HEK293 (cell line): ENCODE results near the gene NSMCE1.
"Not testable (repeated sequence)": the region's sequence is repeated elsewhere in the genome, so short reads cannot be mapped to it uniquely, and the experiment has no call there.

Source experiments
- CTCF ChIA-PET: fragments of 350-600 bp; formaldehyde crosslinking; extraction: SDS; loops from one replicate; lab custom pipeline; 2021; ENCODE audit warnings: antibody characterized with exemption; lab: Yijun Ruan, JAX
- POLR2A ChIA-PET: fragments of 300-600 bp; formaldehyde crosslinking; extraction: SDS; loops from one replicate; lab custom pipeline; 2020; ENCODE audit warnings: antibody characterized with exemption, inconsistent platforms; lab: Yijun Ruan, JAX
- H3K27ac ChIP-seq: fragments of 200-500 bp; sonication (Bioruptor generic); 2 replicates; pipeline ENCODE4 v1.5.1; 2014; ENCODE audit warnings: low read depth, low read length, control low read depth, inconsistent platforms; ENCODE audit errors: extremely low read depth
- H3K36me3 ChIP-seq, 2 experiments: fragments of 200-500 bp in 1 of 2; sonication (Bioruptor generic) in 1 of 2; 1 replicate in 1 of 2; 2 replicates in 1 of 2; pipeline ENCODE4 v1.5.1; 2014 to 2017; ENCODE audit warnings: inconsistent platforms in 2 of 2, low read length in 2 of 2; ENCODE audit not compliant: control insufficient read depth in 2 of 2, insufficient read depth in 1 of 2
- H3K4me1 ChIP-seq: fragments of 200-500 bp; sonication (Bioruptor generic); 2 replicates; pipeline ENCODE4 v1.5.1; 2014; ENCODE audit warnings: mild to moderate bottlenecking, low read length, inconsistent platforms; ENCODE audit not compliant: control insufficient read depth, insufficient read depth
- H3K4me3 ChIP-seq: 2 replicates; pipeline ENCODE4 v1.5.1; 2011; ENCODE audit warnings: low read depth, mild to moderate bottlenecking, control low read depth, low read length, moderate library complexity
- H3K9me3 ChIP-seq: fragments of 200-500 bp; sonication (Bioruptor generic); 2 replicates; pipeline ENCODE4 v1.5.1; 2014; ENCODE audit warnings: low read depth, low read length, inconsistent platforms; ENCODE audit not compliant: control insufficient read depth, insufficient read depth
- FEZF1 ChIP-seq: fragments of 450-650 bp; formaldehyde crosslinking; IDR thresholded peaks from 2 replicates; pipeline ENCODE4 v1.5.1; 2016; ENCODE audit warnings: missing biosample characterization, missing genetic modification characterization
- GLIS1 ChIP-seq: fragments of 450-650 bp; formaldehyde crosslinking; IDR thresholded peaks from 2 replicates; pipeline ENCODE4 v1.5.1; 2016; ENCODE audit warnings: missing biosample characterization, missing genetic modification characterization
- SP2 ChIP-seq: fragments of 450-650 bp; formaldehyde crosslinking; IDR thresholded peaks from 2 replicates; pipeline ENCODE4 v1.5.1; 2016; ENCODE audit warnings: missing biosample characterization, missing genetic modification characterization
- ZBTB48 ChIP-seq: fragments of 450-650 bp; formaldehyde crosslinking; IDR thresholded peaks from 2 replicates; pipeline ENCODE4 v1.5.1; 2016; ENCODE audit warnings: missing biosample characterization, missing genetic modification characterization
- ZBTB8A ChIP-seq: fragments of 450-650 bp; formaldehyde crosslinking; IDR thresholded peaks from 2 replicates; pipeline ENCODE4 v1.5.1; 2016; ENCODE audit warnings: missing biosample characterization, missing genetic modification characterization
- ZIC2 ChIP-seq: fragments of 450-650 bp; formaldehyde crosslinking; IDR thresholded peaks from 2 replicates; pipeline ENCODE4 v1.5.1; 2016; ENCODE audit warnings: missing biosample characterization, missing genetic modification characterization
- ZNF155 ChIP-seq: fragments of 450-650 bp; formaldehyde crosslinking; IDR thresholded peaks from 2 replicates; pipeline ENCODE4 v1.5.1; 2016; ENCODE audit warnings: missing biosample characterization, missing genetic modification characterization
- ZNF169 ChIP-seq: fragments of 450-650 bp; formaldehyde crosslinking; IDR thresholded peaks from 2 replicates; pipeline ENCODE4 v1.5.1; 2016; ENCODE audit warnings: missing biosample characterization, missing genetic modification characterization
- ZNF202 ChIP-seq: fragments of 450-650 bp; formaldehyde crosslinking; IDR thresholded peaks from 2 replicates; pipeline ENCODE4 v1.5.1; 2016; ENCODE audit warnings: missing biosample characterization, missing genetic modification characterization, borderline replicate concordance
- ZNF221 ChIP-seq: fragments of 450-650 bp; formaldehyde crosslinking; IDR thresholded peaks from 2 replicates; pipeline ENCODE4 v1.5.1; 2017; ENCODE audit warnings: missing biosample characterization, missing genetic modification characterization, borderline replicate concordance
- ZNF223 ChIP-seq: fragments of 450-650 bp; formaldehyde crosslinking; IDR thresholded peaks from 2 replicates; pipeline ENCODE4 v1.5.1; 2016; ENCODE audit warnings: missing biosample characterization, missing genetic modification characterization
- ZNF239 ChIP-seq: fragments of 450-650 bp; formaldehyde crosslinking; IDR thresholded peaks from 2 replicates; pipeline ENCODE4 v1.5.1; 2016; ENCODE audit warnings: missing biosample characterization, missing genetic modification characterization
- ZNF341 ChIP-seq: fragments of 450-650 bp; formaldehyde crosslinking; IDR thresholded peaks from 2 replicates; pipeline ENCODE4; 2016; ENCODE audit warnings: low read depth, missing biosample characterization, missing genetic modification characterization
- ZNF423 ChIP-seq: fragments of 450-650 bp; formaldehyde crosslinking; IDR thresholded peaks from 2 replicates; pipeline ENCODE4 v1.5.1; 2016; ENCODE audit warnings: missing biosample characterization, missing genetic modification characterization
- ZNF777 ChIP-seq: fragments of 450-650 bp; formaldehyde crosslinking; IDR thresholded peaks from 2 replicates; pipeline ENCODE4 v1.5.1; 2017; ENCODE audit warnings: missing biosample characterization, missing genetic modification characterization, borderline replicate concordance
- ZNF837 ChIP-seq: fragments of 450-650 bp; formaldehyde crosslinking; IDR thresholded peaks from 2 replicates; pipeline ENCODE4 v1.5.1; 2016; ENCODE audit warnings: missing biosample characterization, missing genetic modification characterization
- TF ChIP-seq, protein P1 (sequence below): fragments of 450-650 bp; formaldehyde crosslinking; IDR thresholded peaks from 2 replicates; pipeline ENCODE4 v1.5.1; 2016; ENCODE audit warnings: missing biosample characterization, missing genetic modification characterization
- TF ChIP-seq, protein P2 (sequence below): fragments of 450-650 bp; formaldehyde crosslinking; IDR thresholded peaks from 2 replicates; pipeline ENCODE4 v1.5.1; 2016; ENCODE audit warnings: missing biosample characterization, missing genetic modification characterization
- TF ChIP-seq, protein P3 (sequence below): fragments of 450-650 bp; formaldehyde crosslinking; IDR thresholded peaks from 2 replicates; pipeline ENCODE4 v1.5.1; 2016; ENCODE audit warnings: missing biosample characterization, missing genetic modification characterization
- TF ChIP-seq, protein P4 (sequence below): fragments of 450-650 bp; formaldehyde crosslinking; IDR thresholded peaks from 2 replicates; pipeline ENCODE4 v1.5.1; 2016; ENCODE audit warnings: missing biosample characterization, missing genetic modification characterization
- TF ChIP-seq, protein P5 (sequence below): fragments of 450-650 bp; formaldehyde crosslinking; IDR thresholded peaks from 2 replicates; pipeline ENCODE4 v1.5.1; 2017; ENCODE audit warnings: missing biosample characterization, missing genetic modification characterization

NSMCE1 gene

DNA sequence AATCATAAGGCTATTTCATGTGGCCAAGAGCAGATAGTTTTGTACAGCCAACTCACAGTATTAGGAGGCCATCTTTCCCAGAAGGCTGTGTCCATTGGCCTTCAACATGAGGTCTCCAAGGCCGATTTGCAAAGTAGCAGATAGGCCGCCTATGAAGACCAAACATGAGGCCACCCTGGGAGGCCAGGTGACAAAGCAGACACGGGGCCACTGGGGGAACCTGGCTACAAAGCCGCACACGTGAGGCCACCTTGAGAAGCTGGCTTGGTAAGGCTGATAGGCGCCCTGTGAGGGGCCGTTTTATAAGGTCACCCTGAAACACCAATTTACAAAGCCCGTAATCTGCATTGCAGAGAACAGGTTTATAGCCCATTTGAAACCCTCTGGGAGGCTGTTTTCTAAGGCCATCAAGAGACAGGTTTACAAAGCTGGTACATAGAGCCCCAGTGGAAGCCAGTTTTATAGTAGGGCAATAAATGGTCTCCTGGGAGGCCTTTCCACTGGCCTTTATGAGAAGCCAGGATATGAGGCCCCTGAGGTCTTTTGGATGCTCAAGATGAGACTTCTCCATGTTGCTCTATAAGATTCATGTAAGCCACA, 60.4 kb downstream of the NSMCE1 start:
- POLR2A ChIA-PET, result no interaction called here
- Histone ChIP-seq H3K9me3 (no peaks in the 10 kb centered on the region), H3K4me3 (no peak overlapping the region)
- TF ChIP-seq FEZF1 (tag by site-specific recombination) (peak; percentile 91), ZIC2 (tag by site-specific recombination) (peak; percentile 92), ZNF155 (tag by site-specific recombination) (no peak), GLIS1 (tag by site-specific recombination) (peak; percentile 73), ZNF221 (tag by site-specific recombination) (no peak), ZBTB48 (tag by site-specific recombination) (no peak), ZNF423 (peak; percentile 69)
- TF ChIP-seq, protein P1, sequence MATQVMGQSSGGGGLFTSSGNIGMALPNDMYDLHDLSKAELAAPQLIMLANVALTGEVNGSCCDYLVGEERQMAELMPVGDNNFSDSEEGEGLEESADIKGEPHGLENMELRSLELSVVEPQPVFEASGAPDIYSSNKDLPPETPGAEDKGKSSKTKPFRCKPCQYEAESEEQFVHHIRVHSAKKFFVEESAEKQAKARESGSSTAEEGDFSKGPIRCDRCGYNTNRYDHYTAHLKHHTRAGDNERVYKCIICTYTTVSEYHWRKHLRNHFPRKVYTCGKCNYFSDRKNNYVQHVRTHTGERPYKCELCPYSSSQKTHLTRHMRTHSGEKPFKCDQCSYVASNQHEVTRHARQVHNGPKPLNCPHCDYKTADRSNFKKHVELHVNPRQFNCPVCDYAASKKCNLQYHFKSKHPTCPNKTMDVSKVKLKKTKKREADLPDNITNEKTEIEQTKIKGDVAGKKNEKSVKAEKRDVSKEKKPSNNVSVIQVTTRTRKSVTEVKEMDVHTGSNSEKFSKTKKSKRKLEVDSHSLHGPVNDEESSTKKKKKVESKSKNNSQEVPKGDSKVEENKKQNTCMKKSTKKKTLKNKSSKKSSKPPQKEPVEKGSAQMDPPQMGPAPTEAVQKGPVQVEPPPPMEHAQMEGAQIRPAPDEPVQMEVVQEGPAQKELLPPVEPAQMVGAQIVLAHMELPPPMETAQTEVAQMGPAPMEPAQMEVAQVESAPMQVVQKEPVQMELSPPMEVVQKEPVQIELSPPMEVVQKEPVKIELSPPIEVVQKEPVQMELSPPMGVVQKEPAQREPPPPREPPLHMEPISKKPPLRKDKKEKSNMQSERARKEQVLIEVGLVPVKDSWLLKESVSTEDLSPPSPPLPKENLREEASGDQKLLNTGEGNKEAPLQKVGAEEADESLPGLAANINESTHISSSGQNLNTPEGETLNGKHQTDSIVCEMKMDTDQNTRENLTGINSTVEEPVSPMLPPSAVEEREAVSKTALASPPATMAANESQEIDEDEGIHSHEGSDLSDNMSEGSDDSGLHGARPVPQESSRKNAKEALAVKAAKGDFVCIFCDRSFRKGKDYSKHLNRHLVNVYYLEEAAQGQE (tag by site-specific recombination), result no peak
- TF ChIP-seq, all 188 proteins: peak for 4
- no peak overlapping the region for H3K27ac ChIP-seq
- CTCF ChIA-PET, result interaction anchor here (0.5 to 1.4 kb wide), 2 partner anchors 27 kb away, joined by 6 read pairs; no protein-coding TSS in a partner anchor
- no peaks in the 10 kb centered on the region for H3K4me1 ChIP-seq
- H3K36me3 ChIP-seq, result peaks cover 0 to 16% of the 10 kb centered on the region in 2 experiments; a peak in 2 of 3 replicates

DNA sequence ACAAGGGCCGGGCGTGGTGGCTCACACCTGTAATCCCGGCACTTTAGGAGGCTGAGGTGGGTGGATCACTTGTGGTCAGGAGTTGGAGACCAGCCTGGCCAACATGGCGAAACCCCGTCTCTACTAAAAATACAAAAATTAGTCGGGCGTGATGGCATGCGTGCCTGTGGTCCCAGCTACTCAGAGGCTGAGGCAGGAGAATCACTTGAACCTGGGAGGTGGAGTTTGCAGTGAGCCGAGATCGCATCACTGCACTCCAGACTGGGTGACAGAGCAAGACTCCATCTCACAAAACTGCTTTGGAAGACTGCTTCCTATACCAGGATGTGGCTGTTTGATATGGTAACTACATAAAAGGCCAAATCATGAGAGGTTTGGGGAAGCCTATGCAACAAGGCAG, 61.5 kb downstream of the NSMCE1 start:
- H3K4me1 ChIP-seq, POLR2A ChIA-PET, H3K9me3 ChIP-seq: not testable (repeated sequence)

DNA sequence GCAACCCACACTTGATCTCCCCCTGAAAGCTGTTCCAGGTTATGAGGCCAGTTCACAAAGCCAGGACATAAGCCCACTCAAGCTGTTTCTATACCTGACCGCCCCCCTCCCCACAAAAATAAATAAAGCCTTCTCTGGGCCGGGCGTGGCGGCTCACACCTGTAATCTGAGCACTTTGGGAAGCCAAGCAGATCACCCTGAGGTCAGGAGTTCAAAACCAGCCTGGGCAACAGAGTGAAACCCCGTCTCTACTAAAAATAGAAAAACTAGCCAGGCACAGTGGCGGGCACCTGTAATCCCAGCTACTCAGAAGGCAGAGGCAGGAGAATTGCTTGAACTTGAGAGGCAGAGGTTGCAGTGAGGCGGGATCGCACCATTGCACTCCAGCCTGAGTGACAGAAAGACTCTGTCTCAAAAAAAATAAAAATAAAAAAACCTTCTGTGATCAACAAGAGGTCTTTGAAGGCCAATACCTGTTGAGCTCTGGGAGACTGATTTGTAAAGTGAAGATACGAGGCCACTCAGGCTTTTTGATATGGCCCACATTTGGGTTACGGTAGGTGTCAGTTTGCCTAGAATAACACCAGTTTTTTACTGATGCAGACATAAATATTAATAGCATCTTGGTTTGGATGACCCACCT, 63.0 kb downstream of the NSMCE1 start:
- H3K27ac ChIP-seq, result no peak overlapping the region
- H3K36me3 ChIP-seq, result peaks cover 0 to 7% of the 10 kb centered on the region in 2 experiments; a peak in 1 of 3 replicates
- H3K9me3 ChIP-seq, result no peaks in the 10 kb centered on the region
- H3K4me1 ChIP-seq, result no peaks in the 10 kb centered on the region
- ChIA-PET POLR2A (interaction anchor here (0.6 kb wide), 1 partner anchor 42 kb away, joined by 3 read pairs; no protein-coding TSS in a partner anchor), CTCF (interaction anchor here (0.8 to 1.4 kb wide), 3 partner anchors 9 to 30 kb away, joined by 4 to 7 read pairs (median 4); no protein-coding TSS in a partner anchor)
- no peak overlapping the region for H3K4me3 ChIP-seq
- TF ChIP-seq, protein P2, sequence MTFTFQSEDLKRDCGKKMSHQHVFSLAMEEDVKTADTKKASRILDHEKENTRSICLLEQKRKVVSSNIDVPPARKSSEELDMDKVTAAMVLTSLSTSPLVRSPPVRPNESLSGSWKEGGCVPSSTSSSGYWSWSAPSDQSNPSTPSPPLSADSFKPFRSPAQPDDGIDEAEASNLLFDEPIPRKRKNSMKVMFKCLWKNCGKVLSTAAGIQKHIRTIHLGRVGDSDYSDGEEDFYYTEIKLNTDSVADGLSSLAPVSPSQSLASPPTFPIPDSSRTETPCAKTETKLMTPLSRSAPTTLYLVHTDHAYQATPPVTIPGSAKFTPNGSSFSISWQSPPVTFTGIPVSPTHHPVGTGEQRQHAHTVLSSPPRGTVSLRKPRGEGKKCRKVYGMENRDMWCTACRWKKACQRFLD (tag by site-specific recombination), result no peak
- TF ChIP-seq ZNF777 (tag by site-specific recombination), result no peak
- TF ChIP-seq ZNF837 (tag by site-specific recombination), result no peak
- TF ChIP-seq ZNF239 (tag by site-specific recombination), result no peak
- TF ChIP-seq ZNF202, result no peak
- TF ChIP-seq ZBTB8A (tag by site-specific recombination), result no peak
- TF ChIP-seq, protein P3, sequence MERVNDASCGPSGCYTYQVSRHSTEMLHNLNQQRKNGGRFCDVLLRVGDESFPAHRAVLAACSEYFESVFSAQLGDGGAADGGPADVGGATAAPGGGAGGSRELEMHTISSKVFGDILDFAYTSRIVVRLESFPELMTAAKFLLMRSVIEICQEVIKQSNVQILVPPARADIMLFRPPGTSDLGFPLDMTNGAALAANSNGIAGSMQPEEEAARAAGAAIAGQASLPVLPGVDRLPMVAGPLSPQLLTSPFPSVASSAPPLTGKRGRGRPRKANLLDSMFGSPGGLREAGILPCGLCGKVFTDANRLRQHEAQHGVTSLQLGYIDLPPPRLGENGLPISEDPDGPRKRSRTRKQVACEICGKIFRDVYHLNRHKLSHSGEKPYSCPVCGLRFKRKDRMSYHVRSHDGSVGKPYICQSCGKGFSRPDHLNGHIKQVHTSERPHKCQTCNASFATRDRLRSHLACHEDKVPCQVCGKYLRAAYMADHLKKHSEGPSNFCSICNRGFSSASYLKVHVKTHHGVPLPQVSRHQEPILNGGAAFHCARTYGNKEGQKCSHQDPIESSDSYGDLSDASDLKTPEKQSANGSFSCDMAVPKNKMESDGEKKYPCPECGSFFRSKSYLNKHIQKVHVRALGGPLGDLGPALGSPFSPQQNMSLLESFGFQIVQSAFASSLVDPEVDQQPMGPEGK (tag by site-specific recombination), result no peak
- TF ChIP-seq, protein P4, sequence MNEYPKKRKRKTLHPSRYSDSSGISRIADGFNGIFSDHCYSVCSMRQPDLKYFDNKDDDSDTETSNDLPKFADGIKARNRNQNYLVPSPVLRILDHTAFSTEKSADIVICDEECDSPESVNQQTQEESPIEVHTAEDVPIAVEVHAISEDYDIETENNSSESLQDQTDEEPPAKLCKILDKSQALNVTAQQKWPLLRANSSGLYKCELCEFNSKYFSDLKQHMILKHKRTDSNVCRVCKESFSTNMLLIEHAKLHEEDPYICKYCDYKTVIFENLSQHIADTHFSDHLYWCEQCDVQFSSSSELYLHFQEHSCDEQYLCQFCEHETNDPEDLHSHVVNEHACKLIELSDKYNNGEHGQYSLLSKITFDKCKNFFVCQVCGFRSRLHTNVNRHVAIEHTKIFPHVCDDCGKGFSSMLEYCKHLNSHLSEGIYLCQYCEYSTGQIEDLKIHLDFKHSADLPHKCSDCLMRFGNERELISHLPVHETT (tag by site-specific recombination), result no peak
- TF ChIP-seq, protein P5, sequence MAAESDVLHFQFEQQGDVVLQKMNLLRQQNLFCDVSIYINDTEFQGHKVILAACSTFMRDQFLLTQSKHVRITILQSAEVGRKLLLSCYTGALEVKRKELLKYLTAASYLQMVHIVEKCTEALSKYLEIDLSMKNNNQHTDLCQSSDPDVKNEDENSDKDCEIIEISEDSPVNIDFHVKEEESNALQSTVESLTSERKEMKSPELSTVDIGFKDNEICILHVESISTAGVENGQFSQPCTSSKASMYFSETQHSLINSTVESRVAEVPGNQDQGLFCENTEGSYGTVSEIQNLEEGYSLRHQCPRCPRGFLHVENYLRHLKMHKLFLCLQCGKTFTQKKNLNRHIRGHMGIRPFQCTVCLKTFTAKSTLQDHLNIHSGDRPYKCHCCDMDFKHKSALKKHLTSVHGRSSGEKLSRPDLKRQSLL (tag by site-specific recombination), result no peak
- TF ChIP-seq ZNF223 (tag by site-specific recombination), result no peak
- no peak for TF ChIP-seq ZNF169 (tag by site-specific recombination)
- TF ChIP-seq SP2 (tag by site-specific recombination), result no peak
- TF ChIP-seq ZNF341 (tag by site-specific recombination), result peak; percentile 39; the same call in 1 of the 2 replicates

More for the DNA sequence above, 61.5 kb downstream of the NSMCE1 start:
- CTCF ChIA-PET, H3K4me3 ChIP-seq, H3K27ac ChIP-seq: not testable (repeated sequence)
- peaks cover 0 to 13% of the 10 kb centered on the region in 2 experiments; a peak in 2 of 3 replicates for H3K36me3 ChIP-seq
